Frontal cortex (tissue), 4 donors: ENCODE data around the gene GPAT3. TPM values are rescaled to one million over a fixed set of nuclear protein-coding genes. Genes with fewer than 3 reads are reported as not detected.
"Not testable (repeated sequence)": the region's sequence is repeated elsewhere in the genome, so short reads cannot be mapped to it uniquely, and the experiment has no call there.

ENCODE experiments used
- DNase-seq, 2 donors: peaks; one replicate each; pipeline ENCODE4 v3.0.0; 2012; ENCODE audit warnings: low spot score in 2 of 2
- FAIRE-seq: peaks from 2 replicates; lab custom pipeline; 2012; peaks lifted over from hg19 to GRCh38; lab: Jason Lieb, UNC
- total RNA-seq: library from RNA; depleted of rRNA; stranded (reverse); fragments of >200 nt; gene quantifications from one replicate; pipeline ENCODE4 v1.2.3, GENCODE V29; 2014
- donor health status: control.
- donor health status: control.
- donor health status: control.

The GPAT3 gene
- total RNA-seq, 1 donor from 2014 or later, result not detected

DNA sequence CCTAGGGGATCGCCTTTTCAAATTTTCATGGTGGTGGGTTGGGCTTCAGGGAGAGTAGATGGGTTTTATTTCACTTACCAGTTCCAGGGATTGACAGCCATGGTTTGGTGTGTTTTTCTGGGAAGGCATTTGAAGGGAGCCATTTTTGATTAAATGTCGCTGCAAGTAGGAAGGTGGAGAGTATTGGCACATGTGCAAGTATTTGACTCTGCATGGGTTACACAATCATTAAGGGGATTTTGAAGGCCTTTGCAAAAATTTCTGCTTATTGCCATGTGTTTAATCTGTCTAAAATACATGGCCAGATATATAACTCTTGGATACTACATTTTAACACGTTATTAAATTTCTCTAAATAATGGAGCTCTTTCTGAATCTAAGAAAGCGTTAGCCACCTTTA, 55.1 kb downstream of the GPAT3 start:
- FAIRE-seq, result no peak
- DNase-seq, result no peak

- DNase-seq, result no peak
- FAIRE-seq, result no peak
Measured at GRCh38 chr4:83591730-83592129, 55.8 kb downstream of the GPAT3 start.

GRCh38 chr4:83599183-83599582, 63.3 kb downstream of the GPAT3 start:
- no peak for FAIRE-seq
- DNase-seq, result no peak

DNA sequence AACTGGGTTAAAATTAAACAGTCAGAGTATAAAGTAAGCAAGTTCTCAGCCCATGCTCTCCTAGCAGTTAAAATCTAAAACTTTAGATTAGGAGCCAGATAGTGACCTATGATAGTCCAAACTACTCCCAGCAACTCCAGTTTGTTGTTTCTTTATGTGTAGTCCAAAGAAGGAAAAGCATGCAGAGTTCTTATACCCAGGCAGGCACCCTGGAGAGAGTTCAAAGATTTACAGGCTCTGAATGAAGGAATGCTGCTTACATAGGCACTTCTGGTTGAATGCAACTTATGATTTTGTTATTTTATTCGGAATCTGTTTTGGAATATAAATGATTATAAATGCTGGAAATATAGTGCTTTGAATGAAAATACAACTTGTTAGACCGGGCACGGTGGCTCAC, 67.2 kb downstream of the GPAT3 start:
- FAIRE-seq (no peak), DNase-seq (no peak)

DNA sequence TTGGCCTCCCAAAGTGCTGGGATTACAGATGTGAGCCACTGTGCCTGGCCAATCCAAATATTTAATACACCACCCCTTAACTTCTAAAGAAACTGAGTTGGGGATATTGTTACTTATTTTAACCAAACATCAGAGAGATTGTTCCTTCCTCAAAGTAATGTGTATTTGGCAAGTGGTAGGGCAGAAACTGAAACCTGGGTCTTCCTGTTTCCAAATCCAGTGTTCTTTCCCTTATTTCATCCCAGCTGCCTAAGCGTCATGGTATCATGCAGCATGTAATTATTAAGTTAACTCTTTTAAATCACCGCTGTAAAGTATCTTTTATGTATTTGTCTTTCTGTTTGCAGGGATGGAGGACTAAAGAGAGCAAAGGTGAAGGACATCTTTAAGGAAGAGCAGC, 68.4 kb downstream of the GPAT3 start:
- FAIRE-seq (no peak), DNase-seq (no peak)

GRCh38 chr4:83605210-83605609, 69.3 kb downstream of the GPAT3 start:
- FAIRE-seq, result no peak
- no peak for DNase-seq

DNA sequence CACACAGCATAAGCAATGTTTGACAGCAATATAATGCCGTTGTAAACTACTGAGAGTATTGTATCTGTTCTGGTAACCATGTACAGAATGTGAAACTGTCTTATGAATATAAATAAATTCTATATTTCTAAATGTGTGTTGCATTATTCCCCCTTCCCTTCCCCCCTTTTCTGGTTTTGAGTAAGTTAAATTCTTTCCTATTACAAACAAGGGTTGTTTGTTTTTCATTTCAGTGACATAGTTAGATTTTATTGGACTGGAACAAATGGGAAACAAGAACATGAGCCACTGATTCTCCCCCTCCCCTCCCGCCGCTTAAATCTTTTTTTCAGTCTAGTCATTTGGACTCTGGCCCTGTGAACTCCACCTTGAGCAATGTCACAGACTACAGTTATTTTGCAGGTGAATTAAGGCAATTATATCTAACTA, 69.8 kb downstream of the GPAT3 start:
- FAIRE-seq (no peak), DNase-seq (no peak)

- FAIRE-seq (no peak), DNase-seq (no peak)
Measured at GRCh38 chr4:83606460-83606859, 70.6 kb downstream of the GPAT3 start.

- DNase-seq (no peak), FAIRE-seq (no peak)
Measured at GRCh38 chr4:83606898-83607297, 71.0 kb downstream of the GPAT3 start.

GRCh38 chr4:83609365-83609764, 73.5 kb downstream of the GPAT3 start:
- no peak for DNase-seq
- no peak for FAIRE-seq

GRCh38 chr4:83610729-83611128, 74.8 kb downstream of the GPAT3 start:
- DNase-seq (no peak), FAIRE-seq (no peak)

- DNase-seq (no peak), FAIRE-seq (no peak)
Measured at GRCh38 chr4:83613023-83613422, 77.1 kb downstream of the GPAT3 start.

DNA sequence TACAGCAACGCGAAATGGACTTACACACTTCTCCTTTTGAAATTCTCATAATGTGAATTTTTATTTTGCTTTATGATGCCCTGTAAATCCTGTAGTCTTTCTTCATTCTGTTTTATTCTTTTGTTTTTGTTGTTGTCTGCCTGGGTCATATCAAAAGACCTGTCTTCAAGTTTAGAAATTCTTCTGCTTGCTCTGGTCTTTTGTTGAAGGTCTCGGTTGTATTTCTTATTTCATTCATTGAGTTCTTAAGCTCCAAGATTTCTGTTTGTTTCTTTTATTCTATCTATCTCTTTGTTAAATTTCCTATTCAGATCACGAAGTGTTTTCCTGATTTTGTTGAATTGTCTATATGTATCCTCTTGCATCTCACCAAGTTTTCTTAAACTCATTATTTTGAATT, 78.1 kb downstream of the GPAT3 start:
- DNase-seq (no peak), FAIRE-seq (no peak)

DNA sequence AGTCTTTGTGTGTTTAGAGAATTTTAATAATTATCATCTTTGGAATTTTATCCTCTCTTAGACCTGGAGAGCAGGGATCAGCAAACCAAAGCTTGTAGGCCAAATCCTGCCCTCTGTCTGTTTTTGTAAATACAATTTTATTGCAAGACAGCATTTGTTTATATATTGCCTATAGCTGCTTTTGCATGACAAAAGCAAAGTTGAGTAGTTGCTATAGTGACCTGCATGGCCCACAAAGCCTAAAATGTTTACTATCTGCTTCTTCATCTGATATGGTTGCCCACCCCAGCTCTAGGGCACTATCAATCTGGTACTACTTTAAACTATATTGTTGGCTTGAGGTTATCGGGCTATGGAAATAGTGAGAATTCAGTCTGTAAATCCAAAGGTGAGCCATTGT, 80.3 kb downstream of the GPAT3 start:
- FAIRE-seq, result no peak
- no peak for DNase-seq

DNA sequence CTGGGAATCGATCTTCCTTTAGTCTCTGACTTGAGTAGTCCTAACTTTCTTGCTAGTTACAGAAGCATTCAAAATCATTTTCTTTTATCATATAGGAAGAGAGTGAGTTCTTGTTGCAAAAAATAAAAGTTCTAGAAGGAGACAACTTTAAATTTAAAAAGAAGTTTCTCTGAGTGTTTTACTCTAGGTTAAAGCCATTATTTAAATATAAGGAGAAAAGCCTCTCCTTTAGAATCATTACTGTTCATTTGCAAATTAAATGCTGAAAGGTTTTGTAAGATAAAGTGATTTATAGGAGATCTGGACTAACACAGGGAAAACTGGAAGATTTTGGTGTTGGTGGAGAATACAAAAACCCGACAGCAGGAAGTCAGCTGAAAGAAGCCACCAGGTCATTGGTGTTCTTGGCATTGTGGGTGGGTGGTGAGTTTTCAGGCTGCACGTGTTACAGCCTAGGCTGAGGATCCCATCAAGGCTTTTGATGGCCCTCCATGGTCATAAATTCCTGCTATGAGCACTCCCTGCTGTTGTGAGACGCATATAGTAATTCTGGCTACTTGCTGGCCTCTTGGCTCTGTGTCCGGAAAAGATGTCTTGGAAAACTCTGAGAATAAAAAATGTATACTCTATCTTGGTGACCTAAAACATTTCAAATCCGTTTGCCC, 81.6 kb downstream of the GPAT3 start:
- FAIRE-seq, result no peak

DNA sequence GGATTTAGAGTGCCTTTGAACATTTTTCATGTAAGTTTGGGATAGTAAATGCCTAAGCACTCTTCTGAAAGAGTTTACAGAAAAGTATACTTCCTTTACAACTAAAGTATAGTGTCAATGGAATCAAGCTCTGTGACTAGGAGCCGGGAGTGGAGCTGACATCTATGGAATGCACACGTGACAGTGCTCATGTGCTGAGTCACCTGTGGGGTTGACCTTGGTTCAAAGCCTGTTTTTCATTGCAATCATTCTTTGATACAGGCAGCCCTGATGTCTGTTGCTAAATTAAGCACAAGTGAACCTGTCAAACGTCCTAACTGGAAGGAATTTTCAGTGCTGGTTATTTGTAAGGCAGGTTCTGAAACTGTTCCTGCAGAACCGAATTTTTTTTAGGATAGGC, 82.5 kb downstream of the GPAT3 start:
- FAIRE-seq, result no peak

More for the DNA sequence above, 81.6 kb downstream of the GPAT3 start:
- DNase-seq, result no peak

GRCh38 chr4:83618991-83619645, 83.2 kb downstream of the GPAT3 start:
- DNase-seq (no peak), FAIRE-seq (no peak)

More for the DNA sequence above, 82.5 kb downstream of the GPAT3 start:
- DNase-seq, result no peak

DNA sequence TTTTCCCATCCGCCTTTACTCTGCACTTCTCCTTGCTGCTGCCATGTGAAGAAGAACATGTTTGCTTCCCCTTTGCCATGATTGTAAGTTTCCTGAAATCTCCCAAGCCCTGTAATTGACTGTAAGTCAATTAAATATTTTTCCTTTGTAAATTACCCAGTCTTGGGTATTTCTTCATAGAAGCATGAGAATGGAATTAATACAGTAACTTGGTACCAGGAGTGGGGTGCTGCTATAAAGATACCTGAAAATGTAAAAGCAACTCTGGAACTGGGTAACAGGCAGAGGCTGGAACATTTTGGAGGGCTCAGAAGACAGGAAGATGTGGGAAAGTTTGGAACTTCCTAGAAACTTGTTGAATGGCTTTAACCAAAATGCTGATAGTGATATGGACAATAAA, 86.2 kb downstream of the GPAT3 start:
- FAIRE-seq, DNase-seq: not testable (repeated sequence)

DNA sequence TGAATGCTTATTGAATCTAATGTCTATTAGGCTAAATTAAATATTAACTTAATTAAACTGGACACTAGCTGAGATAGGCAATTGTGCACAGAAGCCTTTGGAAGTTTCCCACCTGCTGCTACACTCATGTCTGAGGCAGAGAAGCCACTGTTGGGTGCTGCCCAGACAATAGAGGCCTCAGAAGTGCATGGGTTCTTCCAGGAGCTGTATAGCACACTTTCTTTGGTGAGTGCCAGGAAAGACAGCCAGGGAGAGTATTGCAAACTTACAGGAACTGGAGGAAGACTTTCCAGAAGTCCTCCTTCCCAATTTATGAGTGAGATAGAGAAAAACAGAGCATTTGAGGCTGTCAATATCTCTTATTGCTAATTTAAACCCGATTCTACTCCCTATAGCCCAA, 89.9 kb downstream of the GPAT3 start:
- no peak for DNase-seq
- FAIRE-seq, result no peak

- no peak for FAIRE-seq
- DNase-seq, result no peak
Measured at GRCh38 chr4:83626245-83626836, 90.4 kb downstream of the GPAT3 start.

DNA sequence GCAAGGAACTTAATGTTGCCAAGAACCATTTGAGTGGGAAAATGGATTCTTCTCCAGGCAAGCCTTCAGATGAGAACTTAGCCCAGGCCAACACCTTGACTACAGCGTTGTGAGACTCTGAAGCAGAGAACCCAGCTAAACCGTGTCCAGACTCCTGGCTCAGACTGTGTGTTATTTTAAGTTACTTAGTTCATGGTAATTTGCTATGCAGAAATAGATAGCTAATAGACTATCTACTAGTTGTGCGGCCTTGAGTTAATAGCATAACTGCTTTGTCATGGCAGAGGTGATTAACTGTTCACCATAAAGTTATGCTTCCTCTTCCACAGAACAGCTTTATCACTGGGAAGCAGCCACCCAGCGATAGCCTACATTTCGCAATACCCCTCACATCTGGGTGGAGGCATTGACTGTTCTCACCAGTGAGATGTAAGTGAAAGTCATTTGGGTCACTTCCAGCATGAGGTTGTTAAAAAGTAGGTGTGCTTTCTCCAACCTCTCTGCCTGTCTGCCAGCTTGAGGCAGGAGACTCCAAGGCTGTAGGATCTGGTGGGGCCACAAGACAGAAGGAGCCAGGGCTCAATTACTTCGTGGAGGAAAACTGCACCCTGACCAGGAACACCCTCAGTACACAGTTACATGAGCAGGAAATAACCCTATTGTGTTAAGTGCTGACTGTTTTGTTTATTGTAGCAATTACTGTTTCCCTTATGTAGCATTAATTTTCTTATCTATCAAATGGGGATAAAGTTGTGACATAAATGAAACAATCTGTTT, 94.2 kb downstream of the GPAT3 start:
- no peak for DNase-seq
- FAIRE-seq, result no peak
